Measurements from ENCODE around the gene SLC35G3. TPM values are rescaled to one million over a fixed set of nuclear protein-coding genes. Genes with fewer than 3 reads are reported as not detected.

The SLC35G3 gene
- polyA plus RNA-seq, 1 donor (not counting 4 experiments of a cell fraction or from before 2014, with no cell fraction given) = not detected

DNA sequence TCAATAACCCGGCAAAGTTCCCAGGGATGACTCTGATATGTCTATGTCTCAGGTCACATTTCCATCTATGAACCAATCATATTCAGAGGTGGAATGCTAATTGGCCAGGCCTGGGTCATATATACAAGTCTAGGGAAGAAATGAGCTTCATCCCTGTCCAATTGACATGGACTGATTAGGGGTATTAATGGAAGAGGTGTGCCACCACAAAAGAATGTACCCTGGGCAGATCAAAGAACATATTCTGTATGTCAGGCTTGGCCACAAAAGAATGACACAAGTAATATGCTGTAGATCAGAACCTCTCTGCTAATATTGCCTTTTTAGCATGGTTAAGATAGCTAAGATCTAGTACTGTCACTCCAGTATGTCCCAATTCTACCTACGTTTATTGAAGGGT is 6.7 kb downstream of the SLC35G3 start:
- no peak for DNase-seq (ENCODE audit: low read depth, low spot score)
- no peak overlapping the region for H3K4me3 ChIP-seq (ENCODE audit: control insufficient read depth in 2 of 3, extremely low read depth in 1 of 3, insufficient read depth in 2 of 3, low read depth in 1 of 3, low read length in 3 of 3)
- dilution Hi-C loops (cut with MboI; ENCODE audit: extremely low pct_ligation_motif_present, low sequenced_read_pairs) = no loop called here
- no peak overlapping the region for H3K9ac ChIP-seq (ENCODE audit: control insufficient read depth, extremely low read depth, insufficient read depth, low read length)
- H3K27me3 ChIP-seq (ENCODE audit: control insufficient read depth, extremely low read depth, insufficient read depth, low read length) = no peaks in the 10 kb centered on the region
- no peak overlapping the region for H3K4me2 ChIP-seq (ENCODE audit: control insufficient read depth, extremely low read depth, insufficient read depth, low read depth, low read length)
- no peaks in the 10 kb centered on the region for H3K36me3 ChIP-seq (ENCODE audit: control insufficient read depth in 2 of 2, extremely low read depth in 1 of 2, insufficient read depth in 2 of 2, low read length in 2 of 2)
- no peaks in the 10 kb centered on the region for H3K9me3 ChIP-seq (ENCODE audit: control insufficient read depth, low read depth, low read length)
- H4K20me1 ChIP-seq (ENCODE audit: control insufficient read depth, extremely low read depth, insufficient read depth, low read length) = no peaks in the 10 kb centered on the region
- no peak overlapping the region for H3K27ac ChIP-seq (ENCODE audit: control insufficient read depth, insufficient read depth, low read length)
- no peaks in the 10 kb centered on the region for H3K9me1 ChIP-seq (ENCODE audit: control insufficient read depth, extremely low read depth, insufficient read depth, low read length)
- TF ChIP-seq EZH2 (IDR thresholded peaks at IDR 0.05; ENCODE audit: low read length) = no peak
- TF ChIP-seq CTCF (optimal IDR thresholded peaks at IDR 0.05 in 1 of 3, IDR thresholded peaks at IDR 0.05 in 1 of 3, conservative IDR thresholded peaks at IDR 0.05 in 1 of 3; ENCODE audit: extremely low read depth in 1 of 3, insufficient read depth in 2 of 3, low read length in 3 of 3) = no peak
- peaks cover 19% of the 10 kb centered on the region for H3K4me1 ChIP-seq (ENCODE audit: control insufficient read depth, extremely low read depth, insufficient read depth, low read length)
- no peak overlapping the region for H2AFZ ChIP-seq (ENCODE audit: control insufficient read depth, low read length)
- H3K79me2 ChIP-seq (ENCODE audit: control insufficient read depth, insufficient read depth, low read length) = no peaks in the 10 kb centered on the region
- no peak for FAIRE-seq

GRCh38 chr17:35185849-35186248 is 8.3 kb downstream of the SLC35G3 start:
- H3K27ac ChIP-seq (ENCODE audit: control insufficient read depth, insufficient read depth, low read length) = no peak overlapping the region
- TF ChIP-seq CTCF (optimal IDR thresholded peaks at IDR 0.05 in 1 of 3, IDR thresholded peaks at IDR 0.05 in 1 of 3, conservative IDR thresholded peaks at IDR 0.05 in 1 of 3; ENCODE audit: extremely low read depth in 1 of 3, insufficient read depth in 2 of 3, low read length in 3 of 3) (no peak), EZH2 (IDR thresholded peaks at IDR 0.05; ENCODE audit: low read length) (no peak)
- no peak overlapping the region for H2AFZ ChIP-seq (ENCODE audit: control insufficient read depth, low read length)
- H3K36me3 ChIP-seq (ENCODE audit: control insufficient read depth in 2 of 2, extremely low read depth in 1 of 2, insufficient read depth in 2 of 2, low read length in 2 of 2) = no peaks in the 10 kb centered on the region
- no peak overlapping the region for H3K9ac ChIP-seq (ENCODE audit: control insufficient read depth, extremely low read depth, insufficient read depth, low read length)
- no peak overlapping the region for H3K4me3 ChIP-seq (ENCODE audit: control insufficient read depth in 2 of 3, extremely low read depth in 1 of 3, insufficient read depth in 2 of 3, low read depth in 1 of 3, low read length in 3 of 3)
- no peak for FAIRE-seq
- peaks cover 19% of the 10 kb centered on the region for H3K4me1 ChIP-seq (ENCODE audit: control insufficient read depth, extremely low read depth, insufficient read depth, low read length)
- H3K9me3 ChIP-seq (ENCODE audit: control insufficient read depth, low read depth, low read length) = no peaks in the 10 kb centered on the region
- H4K20me1 ChIP-seq (ENCODE audit: control insufficient read depth, extremely low read depth, insufficient read depth, low read length) = no peaks in the 10 kb centered on the region
- no peak overlapping the region for H3K4me2 ChIP-seq (ENCODE audit: control insufficient read depth, extremely low read depth, insufficient read depth, low read depth, low read length)
- dilution Hi-C loops (cut with MboI; ENCODE audit: extremely low pct_ligation_motif_present, low sequenced_read_pairs) = no loop called here
- DNase-seq (ENCODE audit: low read depth, low spot score) = no peak
- no peaks in the 10 kb centered on the region for H3K79me2 ChIP-seq (ENCODE audit: control insufficient read depth, insufficient read depth, low read length)
- no peaks in the 10 kb centered on the region for H3K9me1 ChIP-seq (ENCODE audit: control insufficient read depth, extremely low read depth, insufficient read depth, low read length)
- no peaks in the 10 kb centered on the region for H3K27me3 ChIP-seq (ENCODE audit: control insufficient read depth, extremely low read depth, insufficient read depth, low read length)

Measured in keratinocyte (primary cell).